Endothelial cell of umbilical vein (primary cell): ENCODE data around the gene SH3PXD2B. TPM values are rescaled to one million over a fixed set of nuclear protein-coding genes. Genes with fewer than 3 reads are reported as not detected.
"Not testable (repeated sequence)": the region's sequence is repeated elsewhere in the genome, so short reads cannot be mapped to it uniquely, and the experiment has no call there.

Source experiments
- BruUV-seq: library from RNA; stranded (reverse); fragments of 400-500 nt; replicated peaks from 2 replicates; lab custom pipeline; 2021; lab: Mats Ljungman, UMichigan
- CTCF ChIA-PET: fragments of 300-600, 350-600 bp; sonication (Branson Sonifier 250); formaldehyde crosslinking; loops from one replicate; lab custom pipeline; 2021; ENCODE audit warnings: antibody characterized with exemption, inconsistent platforms; lab: Charles Lee
- POLR2A ChIA-PET: fragments of 300-600, 350-600 bp; sonication (Branson Sonifier 250); formaldehyde crosslinking; loops from one replicate; lab custom pipeline; 2021; ENCODE audit warnings: antibody characterized with exemption, inconsistent platforms; lab: Charles Lee
- DNase-seq: peaks from one replicate; pipeline ENCODE4 v3.0.0-alpha.2; 2011; ENCODE audit warnings: low read depth, low spot score
- FAIRE-seq: peaks from 2 replicates; lab custom pipeline; 2011; peaks lifted over from hg19 to GRCh38; lab: Jason Lieb, UNC
- H2AFZ ChIP-seq: 2 replicates; pipeline ENCODE4 v1.6.0; 2012; ENCODE audit warnings: low read depth, low read length, control low read depth, inconsistent platforms
- H3K27ac ChIP-seq: 2 replicates; pipeline ENCODE4 v1.5.1; 2011; ENCODE audit warnings: low read depth, mild to moderate bottlenecking, control low read depth, low read length, moderate library complexity; ENCODE audit not compliant: insufficient read depth
- H3K27me3 ChIP-seq, 2 experiments: 2 replicates each; pipeline versions ENCODE4 v1.6.0 to v1.6.1; 2011; ENCODE audit warnings: low read length in 2 of 2, mixed read lengths in 1 of 2; ENCODE audit not compliant: control insufficient read depth in 2 of 2, insufficient read depth in 2 of 2
- H3K36me3 ChIP-seq, 2 experiments: 2 replicates in 1 of 2; 3 replicates in 1 of 2; pipeline ENCODE4 v1.5.1; 2011; ENCODE audit warnings: low read length in 2 of 2, mild to moderate bottlenecking in 1 of 2, moderate library complexity in 1 of 2; ENCODE audit not compliant: control insufficient read depth in 2 of 2, insufficient read depth in 2 of 2; ENCODE audit errors: extremely low read depth in 1 of 2
- H3K4me1 ChIP-seq: 3 replicates; pipeline ENCODE4 v1.5.1; 2011; ENCODE audit warnings: mild to moderate bottlenecking, low read length; ENCODE audit not compliant: control insufficient read depth, insufficient read depth; ENCODE audit errors: extremely low read depth
- H3K4me2 ChIP-seq: 2 replicates; pipeline ENCODE4 v1.6.1; 2011; ENCODE audit warnings: low read length, control low read depth, mixed read lengths; ENCODE audit not compliant: insufficient read depth
- H3K4me3 ChIP-seq, 3 experiments: fragments of 200-600 bp in 1 of 3; sonication (generic), shearing (Covaris generic) in 1 of 3; replicated peaks in 1 of 3; 2 replicates each; pipeline ENCODE4 v1.5.1; 2011 to 2016; ENCODE audit warnings: control low read depth in 3 of 3, low read length in 3 of 3, mild to moderate bottlenecking in 2 of 3, inconsistent platforms in 1 of 3, low read depth in 1 of 3, moderate library complexity in 1 of 3; ENCODE audit not compliant: insufficient read depth in 1 of 3
- H3K79me2 ChIP-seq: 2 replicates; pipeline ENCODE4 v1.6.0; 2012; ENCODE audit warnings: low read length, inconsistent platforms; ENCODE audit not compliant: control insufficient read depth, insufficient read depth
- H3K9ac ChIP-seq: replicated peaks from 2 replicates; pipeline ENCODE3; 2011; ENCODE audit warnings: low read length, control low read depth; ENCODE audit not compliant: insufficient read depth; ENCODE audit errors: extremely low read depth
- H3K9me1 ChIP-seq: replicated peaks from 3 replicates; pipeline ENCODE4 v1.6.0; 2011; ENCODE audit warnings: mild to moderate bottlenecking, low read length; ENCODE audit not compliant: control insufficient read depth, insufficient read depth; ENCODE audit errors: extremely low read depth
- H3K9me3 ChIP-seq: replicated peaks from 2 replicates; pipeline ENCODE4 v1.5.1; 2012; ENCODE audit warnings: low read length, inconsistent platforms; ENCODE audit not compliant: control insufficient read depth, insufficient read depth
- H4K20me1 ChIP-seq: replicated peaks from 2 replicates; pipeline ENCODE3; 2011; ENCODE audit warnings: mild to moderate bottlenecking, low read length; ENCODE audit not compliant: control insufficient read depth, insufficient read depth; ENCODE audit errors: extremely low read depth
- CTCF ChIP-seq, 2 donors: IDR thresholded peaks; 1 replicate in 1 of 2; 2 replicates in 1 of 2; pipeline ENCODE4 v1.5.1; 2011; ENCODE audit warnings: low read length in 2 of 2, mild to moderate bottlenecking in 2 of 2, moderate library complexity in 2 of 2, control low read depth in 1 of 2, inconsistent platforms in 1 of 2, low read depth in 1 of 2; ENCODE audit not compliant: insufficient read depth in 1 of 2; ENCODE audit errors: extremely low read depth in 1 of 2
- EZH2 ChIP-seq: IDR thresholded peaks from 2 replicates; pipeline ENCODE4 v1.6.1; 2012; ENCODE audit warnings: borderline replicate concordance, low read depth, mild to moderate bottlenecking, moderate library complexity, low read length, inconsistent platforms; ENCODE audit not compliant: severe bottlenecking
- MYC ChIP-seq: IDR thresholded peaks from one replicate; pipeline ENCODE4 v1.6.1; 2011; ENCODE audit warnings: mild to moderate bottlenecking, low read depth, low read length
- dilution Hi-C: fragments of 300-500 bp; cut with MboI; formaldehyde crosslinking; loops from one replicate; pipeline ENCODE4 v1.15.0; 2019; ENCODE audit warnings: low sequenced_read_pairs; ENCODE audit not compliant: extremely low pct_ligation_motif_present
- intact Hi-C: fragments of 100-400 bp; cut with micrococcal nuclease; formaldehyde crosslinking; loops from one replicate; pipeline ENCODE4 v1.10.0; 2022
- polyA plus RNA-seq, 4 experiments: library from polyadenylated mRNA; depleted of rRNA in 3 of 4; stranded (reverse) in 3 of 4; unstranded in 1 of 4; fragments of >200 nt; gene quantifications; 2 replicates each; pipeline versions ENCODE4 v1.2.1 to v1.2.3, GENCODE V29; 2011 to 2012; ENCODE audit warnings: missing spikeins in 1 of 4
- total RNA-seq: library from RNA; stranded (reverse); gene quantifications from 2 replicates; pipeline ENCODE4 v1.2.3, GENCODE V29; 2021

The SH3PXD2B gene
- total and polyA plus RNA-seq, 2 donors (not counting 3 experiments of a cell fraction or from before 2014, with no cell fraction given): 23.5 to 66.3 TPM

- intact Hi-C loops (loop anchor here (1.0 to 2.0 kb wide), 4 partner anchors 105 to 381 kb away; partner anchors contain the start of gene STK10), dilution Hi-C loops (no loop called here)
- Histone ChIP-seq H3K9me1 (no peaks in the 10 kb centered on the region), H3K36me3 (no peaks in the 10 kb centered on the region), H3K4me2 (no peak overlapping the region), H3K4me3 (no peak overlapping the region), H2AFZ (no peak overlapping the region), H3K9me3 (no peaks in the 10 kb centered on the region), H3K79me2 (no peaks in the 10 kb centered on the region), H3K27ac (no peak overlapping the region), H3K27me3 (peaks cover 2 to 7% of the 10 kb centered on the region in 2 experiments), H4K20me1 (no peaks in the 10 kb centered on the region), H3K9ac (no peak overlapping the region), H3K4me1 (no peaks in the 10 kb centered on the region)
- FAIRE-seq (peak; percentile 94), DNase-seq (peak; percentile 63)
- ChIA-PET POLR2A (interaction anchor here (1.8 kb wide), 1 partner anchor 10 kb away, joined by 7 read pairs; the partner anchor contains the start of gene UBTD2), CTCF (interaction anchor here (0.6 to 3.6 kb wide), 27 partner anchors 8 to 405 kb away, joined by 3 to 36 read pairs (median 5); partner anchors contain the start of genes STK10 and UBTD2)
- TF ChIP-seq CTCF (IDR thresholded peaks at IDR 0.05; ENCODE audit: extremely low read depth in 1 of 2, insufficient read depth in 1 of 2, low read depth in 1 of 2, low read length in 2 of 2) (peak; percentile 81 to 87), MYC (no peak), EZH2 (no peak)
- no TSS peak for BruUV-seq
These were observed 161.1 kb downstream of the SH3PXD2B start for GRCh38 chr5:172293054-172293744.

- CTCF ChIA-PET: interaction anchor here (0.7 to 3.6 kb wide), 7 partner anchors 9 to 873 kb away, joined by 4 to 36 read pairs (median 8); partner anchors contain the start of genes STK10 and UBTD2
- H3K4me2 ChIP-seq, dilution Hi-C loops, H3K9ac ChIP-seq, POLR2A ChIA-PET, H3K36me3 ChIP-seq, H2AFZ ChIP-seq, H3K27ac ChIP-seq, H4K20me1 ChIP-seq, H3K9me1 ChIP-seq, H3K4me3 ChIP-seq, H3K4me1 ChIP-seq, BruUV-seq, H3K79me2 ChIP-seq, DNase-seq, FAIRE-seq, H3K9me3 ChIP-seq, H3K27me3 ChIP-seq: not testable (repeated sequence)
- intact Hi-C loops: loop anchor here (2.0 kb wide), 1 partner anchor 233 kb away; no protein-coding TSS in a partner anchor
These were observed 162.5 kb downstream of the SH3PXD2B start for GRCh38 chr5:172291837-172292236.
